MV-4-11 (cell line): ENCODE data around the gene PPP2R5B.

Source experiments
- DNase-seq: peaks from one replicate; lab custom pipeline; 2025; lab: John Stamatoyannopoulos, UW

The PPP2R5B gene

GRCh38 chr11:64908766-64909165 lies 15.7 kb upstream of the PPP2R5B start:
- no peak for DNase-seq

GRCh38 chr11:64909653-64910343 lies 14.7 kb upstream of the PPP2R5B start:
- no peak for DNase-seq

- no peak for DNase-seq
These were observed 13.9 kb upstream of the PPP2R5B start for GRCh38 chr11:64910451-64911093.

- DNase-seq: no peak
These were observed 13.3 kb upstream of the PPP2R5B start for GRCh38 chr11:64911142-64911541.

- DNase-seq: no peak
These were observed 12.8 kb upstream of the PPP2R5B start for GRCh38 chr11:64911689-64912088.

- DNase-seq: no peak
These were observed 11.2 kb upstream of the PPP2R5B start for GRCh38 chr11:64913171-64913727.

- no peak for DNase-seq
These were observed 10.4 kb upstream of the PPP2R5B start for GRCh38 chr11:64914123-64914522.

GRCh38 chr11:64915376-64915887 lies 9.1 kb upstream of the PPP2R5B start:
- DNase-seq: peak; percentile 29

GRCh38 chr11:64916040-64916774 lies 8.3 kb upstream of the PPP2R5B start:
- peak; percentile 51 for DNase-seq

GRCh38 chr11:64916775-64917662 lies 7.5 kb upstream of the PPP2R5B start, which contains the start of gene ATG2A:
Gene ATG2A (minus strand): TSS chr11:64917209. CDS start chr11:64917135, 74 bp downstream.
- DNase-seq: peak; percentile 100

- DNase-seq: no peak
These were observed 6.9 kb upstream of the PPP2R5B start for GRCh38 chr11:64917663-64917995.

GRCh38 chr11:64918017-64918416 lies 6.5 kb upstream of the PPP2R5B start:
- peak; percentile 63 for DNase-seq

GRCh38 chr11:64919627-64920026 lies 4.9 kb upstream of the PPP2R5B start:
- no peak for DNase-seq

GRCh38 chr11:64920124-64920523 lies 4.4 kb upstream of the PPP2R5B start:
- DNase-seq: no peak

- no peak for DNase-seq
These were observed 3.1 kb upstream of the PPP2R5B start for GRCh38 chr11:64921384-64921783.

GRCh38 chr11:64923151-64923661 lies 1.3 kb upstream of the PPP2R5B start:
- no peak for DNase-seq

- no peak for DNase-seq
These were observed 408 bp downstream of the PPP2R5B start for GRCh38 chr11:64924910-64925284.

- DNase-seq: no peak
These were observed 1.3 kb downstream of the PPP2R5B start for GRCh38 chr11:64925536-64926436.

- no peak for DNase-seq
These were observed 2.2 kb downstream of the PPP2R5B start for GRCh38 chr11:64926689-64927088.

GRCh38 chr11:64928957-64929356 lies 4.5 kb downstream of the PPP2R5B start:
- DNase-seq: no peak
